GM08714 (cell line): ENCODE data around the gene GLYATL1B.
A peak's percentile ranks its signal among the peaks of the same experiment; 100 is the strongest.

Source experiments
- H3K4me3 ChIP-seq: fragments of 200-500 bp; sonication (Bioruptor generic); 2 replicates; pipeline ENCODE4 v1.5.1; 2014; ENCODE audit warnings: mild to moderate bottlenecking, low read length, inconsistent platforms
- ZNF274 ChIP-seq: IDR thresholded peaks from 2 replicates; pipeline ENCODE4 v1.6.1; 2012; ENCODE audit warnings: mild to moderate bottlenecking, low read depth, low read length

The GLYATL1B gene

GRCh38 chr11:59137190-59137589, 51.1 kb downstream of the GLYATL1B start:
- no peak for TF ChIP-seq ZNF274
- H3K4me3 ChIP-seq: no peak overlapping the region

- no peak for TF ChIP-seq ZNF274
- no peak overlapping the region for H3K4me3 ChIP-seq
These were observed 52.5 kb downstream of the GLYATL1B start for GRCh38 chr11:59138643-59139042.

GRCh38 chr11:59141191-59141590, 55.1 kb downstream of the GLYATL1B start:
- no peak overlapping the region for H3K4me3 ChIP-seq
- TF ChIP-seq ZNF274: no peak

GRCh38 chr11:59141673-59142460, 55.8 kb downstream of the GLYATL1B start:
- H3K4me3 ChIP-seq: peak overlapping the region; percentile 95
- TF ChIP-seq ZNF274: no peak

- no peak for TF ChIP-seq ZNF274
- peak within 1 kb of the TSS; percentile 95 for H3K4me3 ChIP-seq
These were observed 56.7 kb downstream of the GLYATL1B start, which contains the start of gene FAM111A for GRCh38 chr11:59142530-59143507. Gene FAM111A (plus strand): TSS chr11:59142856. CDS start chr11:59148873, 6,017 bp downstream.

GRCh38 chr11:59144096-59144495, 58.0 kb downstream of the GLYATL1B start:
- no peak for TF ChIP-seq ZNF274
- H3K4me3 ChIP-seq: peak overlapping the region; percentile 95
